Jurkat, Clone E6-1 (cell line): ENCODE data around the gene PPARA.

ENCODE experiments used
- DNase-seq: peaks from one replicate; pipeline ENCODE4 v3.0.0-alpha.2; 2011; ENCODE audit warnings: low read depth, low spot score
- H3K4me3 ChIP-seq: 2 replicates; pipeline ENCODE4 v1.5.1; 2011; ENCODE audit warnings: mild to moderate bottlenecking, low read length, control low read depth, moderate library complexity

PPARA gene

DNA sequence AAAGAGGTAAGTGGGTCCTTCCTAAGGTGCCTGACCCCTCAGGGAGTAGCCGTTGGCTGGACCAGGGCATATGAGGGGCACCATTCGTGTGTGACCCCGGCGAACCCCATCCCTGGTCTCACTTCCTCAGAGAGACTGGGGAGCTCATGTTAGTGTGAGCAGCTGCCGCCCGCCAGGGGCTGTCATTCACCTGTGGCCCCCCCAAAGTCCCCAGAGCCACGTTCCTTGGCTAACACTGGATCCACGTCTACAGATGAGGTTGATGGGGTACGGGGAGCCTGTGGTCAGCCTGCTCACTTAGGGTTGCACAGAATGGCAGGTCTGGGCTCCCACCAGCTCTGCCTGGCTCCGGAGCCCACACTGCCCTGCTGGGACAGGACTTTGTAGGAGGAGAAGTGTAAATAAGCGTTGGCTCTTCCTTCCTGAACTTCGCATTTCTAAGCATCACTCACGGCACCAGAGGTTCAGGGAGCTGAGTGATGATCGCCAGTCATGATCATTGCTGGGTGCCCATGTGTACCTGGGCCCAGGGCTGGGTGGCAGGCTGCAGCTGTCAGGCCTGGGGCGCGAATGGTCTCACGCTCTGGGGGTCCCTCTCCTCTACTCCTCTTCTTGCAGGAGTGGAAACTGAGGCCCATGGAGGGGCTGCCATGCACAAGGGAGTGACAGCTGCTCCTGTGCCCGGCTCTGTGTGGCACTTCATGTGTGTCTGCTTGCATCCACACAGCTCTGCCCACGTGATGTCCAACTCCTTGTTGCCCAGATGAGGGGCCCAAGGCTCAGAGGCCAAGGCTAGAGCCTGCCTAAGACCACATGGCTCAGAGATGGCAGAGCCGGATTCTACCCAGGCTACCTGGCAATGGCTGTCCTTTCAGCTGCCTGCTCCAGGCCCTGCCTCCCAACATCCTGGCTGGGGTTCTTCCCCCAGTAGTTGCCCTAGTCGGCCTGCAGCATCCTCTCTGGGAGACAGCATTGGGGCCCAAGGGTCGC is 128.6 kb downstream of the PPARA start:
- no peak for DNase-seq
- H3K4me3 ChIP-seq, result no peak overlapping the region

DNA sequence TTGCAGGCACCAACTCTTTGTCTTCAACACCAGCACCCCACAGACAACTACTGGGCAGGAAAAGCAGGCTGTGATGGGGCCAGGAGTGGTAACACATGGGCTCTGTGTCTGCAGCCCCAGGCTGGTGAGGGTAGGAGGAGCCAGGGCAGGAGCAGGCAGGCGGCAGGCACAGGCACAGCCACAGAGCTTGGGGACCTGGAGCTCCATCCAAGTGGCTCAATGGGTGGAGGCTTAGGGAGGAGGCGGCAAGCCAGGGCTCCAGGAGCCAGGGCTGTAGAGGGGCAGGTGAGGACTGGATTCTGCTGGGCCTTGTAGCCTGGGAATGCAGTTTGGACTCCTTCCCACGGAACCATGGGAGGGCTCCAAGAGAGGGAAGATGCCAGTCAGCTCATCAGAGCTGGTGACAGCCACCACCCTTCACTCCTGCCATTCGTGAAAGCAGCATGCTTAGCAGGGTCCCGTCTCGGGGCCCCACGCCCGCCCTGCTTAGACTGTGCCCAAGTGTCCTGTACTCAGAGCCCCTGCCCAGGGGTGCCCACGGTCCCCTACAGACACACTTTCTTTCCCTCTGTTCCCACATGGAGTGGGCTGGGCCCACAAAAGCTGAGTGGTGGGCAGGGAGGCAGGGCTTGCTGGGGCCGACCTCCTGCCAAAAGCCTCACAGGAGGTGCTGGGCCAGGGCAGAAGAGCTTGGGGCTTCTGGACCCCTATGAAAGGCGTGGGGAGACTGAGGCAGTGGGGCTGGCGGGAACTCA is 129.9 kb downstream of the PPARA start:
- no peak overlapping the region for H3K4me3 ChIP-seq
- DNase-seq, result no peak

DNA sequence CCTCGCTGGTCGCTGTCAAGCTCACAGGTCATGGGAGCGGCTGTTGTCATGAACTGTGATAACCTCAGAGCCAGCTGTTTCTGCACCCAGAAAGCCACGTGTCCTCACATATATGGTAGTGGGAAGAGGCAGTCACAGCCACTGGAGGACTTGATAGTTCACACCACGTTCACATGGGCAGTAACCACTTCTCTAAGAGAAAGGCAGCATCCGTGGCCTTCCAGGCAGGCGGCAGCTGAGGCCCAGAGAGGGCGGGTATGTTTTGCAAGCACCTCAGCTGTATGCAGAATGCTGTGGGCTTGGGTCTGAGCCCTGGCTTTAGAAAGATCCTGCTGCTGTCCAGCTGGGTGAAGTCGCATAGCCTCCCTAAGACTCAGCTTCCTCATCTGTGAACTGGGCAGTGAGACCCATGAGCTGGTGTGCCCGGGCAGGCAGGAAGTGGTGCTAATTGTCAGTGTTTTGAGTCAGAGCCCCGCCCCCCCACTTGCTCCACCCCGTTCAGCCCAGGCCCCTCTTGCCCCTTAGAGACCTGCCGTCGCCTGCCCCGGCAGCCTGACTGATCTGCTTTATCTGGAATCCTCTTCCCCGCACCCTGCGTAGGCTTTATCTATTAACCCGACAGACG is 130.8 kb downstream of the PPARA start:
- DNase-seq, result no peak
- H3K4me3 ChIP-seq, result no peak overlapping the region

DNA sequence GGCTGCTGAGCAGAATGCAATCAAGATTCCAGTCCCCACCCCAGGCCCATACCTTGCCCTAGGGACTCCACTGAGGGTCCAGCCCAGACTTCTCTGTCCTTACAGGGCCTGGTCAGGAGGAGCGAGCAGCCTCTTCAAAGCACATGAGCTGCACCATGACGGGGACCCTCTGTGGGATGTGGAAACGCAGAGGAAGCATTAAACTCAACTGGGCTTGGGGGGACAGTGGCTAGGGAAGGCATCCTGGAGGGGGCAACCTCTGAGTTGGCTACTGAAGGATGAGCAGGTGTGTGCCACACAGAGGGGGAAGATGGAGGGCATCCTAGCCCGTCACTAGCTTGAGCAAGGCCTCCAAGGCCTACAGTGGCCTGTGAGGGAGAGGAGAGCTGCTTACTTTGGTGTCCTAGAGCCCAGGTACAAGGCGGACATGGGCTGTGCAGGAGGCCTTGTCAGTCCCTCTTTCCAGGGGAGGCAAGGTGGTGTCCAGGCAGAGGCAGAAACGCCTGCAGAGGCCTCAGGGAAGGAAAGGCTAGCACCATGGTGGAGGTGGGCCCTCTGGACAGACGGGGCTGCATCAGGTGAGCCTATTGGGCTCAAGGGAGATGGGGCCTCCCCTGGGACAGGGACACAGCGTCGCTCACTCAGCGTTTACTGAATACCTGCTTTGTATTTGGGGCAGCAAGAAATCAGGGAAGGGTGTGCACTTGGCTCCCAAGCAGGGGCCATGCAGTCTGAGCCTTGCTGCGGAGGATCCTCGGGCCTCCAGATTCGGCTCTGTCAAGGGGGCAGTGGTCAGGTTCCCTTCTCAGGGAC is 131.7 kb downstream of the PPARA start:
- DNase-seq, result no peak
- H3K4me3 ChIP-seq, result no peak overlapping the region

DNA sequence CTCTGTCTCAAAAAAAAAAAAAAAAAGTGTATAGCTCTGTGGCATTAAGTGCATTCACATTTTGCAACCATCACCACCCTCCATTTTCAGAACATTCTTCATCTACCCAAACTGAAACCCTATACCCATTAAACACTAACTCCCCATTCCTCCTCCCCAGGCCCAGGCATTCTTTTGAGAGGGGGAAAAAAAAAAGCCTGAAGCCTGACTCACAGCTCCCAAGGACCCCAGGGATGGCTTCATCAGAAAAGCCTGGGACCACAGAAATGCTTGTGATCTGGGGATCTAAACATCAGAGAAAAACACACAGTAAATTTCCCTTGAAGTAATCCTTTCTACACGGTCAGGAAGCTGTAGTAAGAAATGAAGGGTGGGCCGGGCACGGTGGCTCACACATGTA is 135.7 kb downstream of the PPARA start:
- no peak overlapping the region for H3K4me3 ChIP-seq
- no peak for DNase-seq

DNA sequence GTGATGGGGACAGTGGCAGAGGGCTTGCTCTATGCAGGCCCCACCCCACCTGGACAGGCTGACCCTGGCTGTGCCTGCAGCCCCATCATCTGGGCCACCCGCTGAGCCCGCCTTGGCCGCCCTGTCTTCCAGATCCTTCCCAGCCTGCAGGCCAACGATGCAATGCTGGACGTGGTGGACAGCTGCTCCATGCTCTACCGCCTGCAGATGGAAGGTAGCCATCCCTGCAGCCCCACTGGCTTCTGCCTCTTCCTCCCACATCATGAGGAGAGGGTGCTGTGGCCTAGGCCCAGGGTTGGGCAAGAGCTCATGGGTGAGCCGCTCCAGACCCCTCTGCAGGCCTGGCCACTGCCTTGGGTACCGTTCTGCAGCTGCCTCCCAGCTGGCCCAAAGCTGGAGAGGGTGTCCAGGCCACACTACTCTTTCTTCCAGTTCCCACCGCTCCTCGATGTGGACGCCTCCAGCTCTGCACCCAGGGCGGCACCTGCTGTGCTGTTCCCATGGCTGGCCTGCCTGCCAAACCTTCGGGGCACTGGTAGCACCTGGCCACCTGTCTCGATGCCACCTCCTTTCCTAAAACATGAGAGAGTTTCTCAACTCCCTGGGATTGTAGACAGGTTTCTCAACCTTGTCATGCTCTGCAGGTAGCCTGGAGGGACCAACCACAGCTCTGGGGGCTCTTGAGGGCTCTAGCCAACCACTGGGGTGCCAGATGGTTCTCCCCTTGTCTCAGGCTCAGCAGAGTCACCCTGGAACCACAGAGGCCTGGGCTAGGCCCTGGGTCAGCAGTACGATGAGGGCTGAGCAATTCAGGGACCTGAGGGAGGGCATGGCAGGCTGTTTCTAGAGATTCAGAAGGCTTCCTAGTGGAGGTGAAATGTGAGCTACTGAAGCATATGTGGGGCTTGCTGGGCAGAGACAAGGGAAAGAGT is 136.9 kb downstream of the PPARA start:
- no peak overlapping the region for H3K4me3 ChIP-seq
- no peak for DNase-seq

DNA sequence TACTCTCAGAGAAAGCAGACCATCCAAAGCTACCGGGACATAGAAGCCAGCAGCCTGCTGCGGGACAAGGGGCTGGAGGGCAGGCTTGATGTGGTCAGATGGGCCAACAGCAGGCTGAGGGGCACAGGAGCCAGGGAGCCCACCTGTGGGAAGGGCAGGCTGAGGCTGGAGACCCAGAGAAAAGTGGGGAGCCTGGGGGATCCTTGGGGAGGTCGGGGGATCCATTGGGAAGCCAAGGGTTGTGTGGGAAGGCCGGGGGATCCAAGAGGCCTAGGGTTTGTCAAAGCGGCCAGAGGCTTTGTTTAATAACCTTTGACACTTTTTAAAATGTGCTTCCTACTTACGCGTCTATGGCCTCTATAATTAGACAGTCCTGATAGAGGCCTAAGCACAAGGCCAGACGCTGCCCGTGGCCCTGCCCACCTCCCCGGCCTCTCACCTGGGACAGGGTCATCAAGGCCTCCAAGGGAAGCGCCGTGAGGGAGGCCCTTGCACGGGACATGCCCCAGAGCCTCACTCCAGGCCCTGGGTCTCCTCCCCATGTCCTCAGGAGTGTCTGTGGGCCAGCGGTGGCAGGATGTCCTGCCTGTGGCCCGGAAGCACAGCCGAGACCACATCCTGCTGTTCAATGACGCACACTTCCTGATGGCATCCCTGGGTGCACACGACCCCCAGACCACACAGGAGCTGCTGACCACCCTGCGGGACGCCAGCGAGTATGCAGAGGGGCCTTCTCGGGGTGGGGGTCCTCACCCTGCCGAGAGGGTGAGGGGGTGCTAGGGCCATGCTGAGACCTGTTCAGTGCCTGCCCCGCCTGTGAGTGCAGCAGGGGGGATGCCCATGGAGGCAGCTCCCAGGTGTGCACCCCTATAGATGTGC is 137.8 kb downstream of the PPARA start:
- no peak overlapping the region for H3K4me3 ChIP-seq

DNA sequence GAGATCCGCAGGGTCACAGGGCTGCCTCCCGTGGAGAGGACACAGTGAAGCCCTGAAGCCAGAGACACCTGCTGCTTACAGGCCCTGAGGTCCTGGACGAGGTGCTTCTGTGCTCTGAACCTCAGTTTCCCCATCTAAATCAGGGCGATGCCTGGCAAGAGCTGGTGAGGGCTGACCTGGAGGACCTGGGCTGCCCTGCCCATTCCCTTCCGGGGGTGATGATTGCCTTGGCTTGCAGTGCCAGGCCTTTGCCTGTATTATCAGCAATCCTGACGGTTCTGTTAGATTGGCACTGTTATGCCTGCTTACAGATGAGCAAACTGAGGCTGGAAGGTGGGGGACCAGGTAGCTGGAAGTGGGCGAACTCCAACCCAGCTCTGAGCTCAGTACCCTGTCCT is 138.5 kb downstream of the PPARA start:
- H3K4me3 ChIP-seq, result no peak overlapping the region
- DNase-seq, result no peak

More for the DNA sequence above, 137.8 kb downstream of the PPARA start:
- DNase-seq, result no peak

DNA sequence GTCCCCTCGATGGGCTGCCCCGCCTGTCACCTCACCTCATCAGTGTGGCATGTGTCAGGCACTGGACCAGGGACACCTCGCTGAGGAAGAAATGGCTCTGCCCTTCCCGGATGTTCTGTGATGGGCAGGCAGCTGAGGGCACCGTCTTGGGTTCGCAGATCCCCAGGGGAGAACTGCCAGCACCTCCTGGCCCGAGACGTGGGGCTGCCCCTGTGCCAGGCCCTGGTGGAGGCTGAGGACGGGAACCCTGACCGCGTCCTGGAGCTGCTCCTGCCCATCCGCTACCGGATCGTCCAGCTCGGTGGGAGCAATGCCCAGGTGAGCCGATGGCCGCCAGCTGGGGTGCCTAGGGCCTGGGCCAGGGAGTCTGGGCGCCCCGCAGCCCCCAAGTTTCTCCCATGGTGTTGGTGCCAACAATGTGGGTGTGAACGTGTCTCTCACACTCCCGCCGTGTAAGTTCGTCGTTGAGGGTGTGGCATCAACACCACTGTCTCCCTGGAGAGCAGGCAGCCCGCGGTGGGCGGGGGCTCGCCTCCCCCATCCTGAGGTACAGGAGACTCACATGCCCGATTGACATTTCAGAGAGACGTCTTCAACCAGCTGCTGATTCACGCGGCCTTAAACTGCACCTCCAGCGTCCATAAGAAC is 139.0 kb downstream of the PPARA start:
- no peak overlapping the region for H3K4me3 ChIP-seq
- no peak for DNase-seq

DNA sequence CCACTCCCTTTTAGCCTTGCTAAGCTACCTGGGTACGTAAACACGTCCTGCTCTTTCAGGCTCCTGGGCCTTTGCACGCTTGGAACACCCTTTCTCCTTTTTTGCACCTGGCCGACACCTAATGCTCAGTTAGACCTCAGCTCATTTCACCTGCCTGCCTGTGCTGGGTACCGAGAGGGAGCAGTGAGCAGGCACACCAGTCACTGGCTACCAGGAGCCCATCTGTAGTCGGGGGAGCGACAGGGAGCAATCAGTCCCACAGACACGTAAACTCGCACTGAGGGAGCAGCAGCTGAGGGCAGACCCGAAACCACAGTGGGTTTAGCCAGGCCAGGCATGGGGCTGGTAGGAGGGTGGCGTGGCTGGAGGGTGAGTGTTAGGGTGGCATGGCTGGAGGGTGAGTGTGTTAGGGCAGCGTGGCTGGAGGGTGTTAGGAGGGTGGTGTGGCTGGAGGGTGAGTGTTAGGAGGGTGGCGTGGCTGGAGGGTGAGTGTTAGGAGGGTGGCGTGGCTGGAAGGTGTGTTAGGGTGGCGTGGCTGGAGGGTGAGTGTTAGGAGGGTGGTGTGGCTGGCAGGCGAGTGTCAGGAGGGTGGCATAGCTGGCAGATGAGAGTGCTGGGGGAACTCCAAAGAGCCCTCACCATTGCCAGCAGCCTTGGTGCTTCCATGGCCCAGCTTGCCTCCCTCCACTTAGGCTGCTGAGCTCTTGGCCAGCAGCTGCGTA is 140.0 kb downstream of the PPARA start:
- DNase-seq, result no peak
- no peak overlapping the region for H3K4me3 ChIP-seq

DNA sequence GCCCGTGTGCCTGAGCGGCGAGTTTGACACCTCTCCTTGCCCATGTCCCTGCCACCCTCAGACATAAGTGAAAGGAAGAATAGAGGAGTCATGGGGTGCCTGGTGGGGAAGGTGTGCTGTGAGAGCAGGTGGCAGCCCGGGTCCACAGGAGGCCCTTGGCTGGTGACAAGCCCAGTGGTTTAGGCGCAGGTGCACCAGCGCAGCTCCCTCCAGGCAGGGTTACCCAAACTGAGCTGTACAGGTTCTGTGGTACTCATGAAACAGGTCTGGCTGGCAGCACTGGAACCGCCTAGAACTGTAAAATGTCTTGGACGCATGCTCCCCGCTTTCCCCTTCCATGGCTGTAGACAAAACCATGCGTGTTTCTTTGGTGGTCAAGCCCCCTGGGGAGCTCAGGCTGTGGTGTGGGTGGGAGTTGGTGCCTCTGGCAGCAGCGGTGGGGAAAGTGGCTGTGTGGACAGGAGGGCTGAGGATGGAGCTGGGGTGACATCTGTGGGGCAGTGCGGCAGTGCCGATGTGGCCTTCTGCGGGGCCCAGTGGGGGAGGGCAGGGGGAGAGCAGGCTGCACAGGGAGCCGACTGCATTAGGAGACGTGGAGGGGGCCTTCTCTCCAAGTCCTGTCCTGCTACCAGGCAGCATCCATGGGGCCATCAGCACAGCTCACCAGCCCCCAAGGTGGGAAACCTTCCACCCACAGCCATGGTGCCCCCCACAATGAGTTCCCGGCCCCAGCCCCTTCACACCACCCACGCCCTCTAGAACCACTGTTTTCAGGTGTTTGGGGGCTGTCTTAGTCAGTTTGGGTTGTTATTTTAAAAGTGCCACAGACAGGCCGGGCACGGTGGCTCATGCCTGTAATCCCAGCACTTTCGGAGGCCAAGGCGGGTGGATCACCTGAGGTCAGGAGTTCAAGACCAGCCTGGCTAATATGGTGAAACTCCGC is 140.8 kb downstream of the PPARA start:
- DNase-seq, result no peak
- H3K4me3 ChIP-seq, result no peak overlapping the region

DNA sequence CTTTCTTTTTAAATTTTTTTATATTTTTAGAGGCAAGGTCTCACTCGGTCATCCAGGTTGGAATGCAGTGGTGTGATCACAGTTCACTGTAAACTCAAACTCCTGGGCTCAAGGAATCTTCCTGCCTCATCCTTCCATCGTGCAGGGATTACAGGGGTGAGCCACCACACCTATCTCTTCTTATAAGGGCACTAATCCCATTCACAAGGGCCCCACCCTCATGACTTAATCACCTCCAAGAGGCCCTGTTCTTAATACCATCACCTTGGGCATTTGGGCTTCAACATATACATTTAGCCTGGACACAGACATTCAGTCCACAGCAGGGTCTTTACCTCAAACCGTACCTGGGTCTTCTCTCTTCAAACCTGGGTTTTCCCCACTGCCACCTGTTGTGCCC is 141.8 kb downstream of the PPARA start:
- no peak for DNase-seq
- H3K4me3 ChIP-seq, result no peak overlapping the region

DNA sequence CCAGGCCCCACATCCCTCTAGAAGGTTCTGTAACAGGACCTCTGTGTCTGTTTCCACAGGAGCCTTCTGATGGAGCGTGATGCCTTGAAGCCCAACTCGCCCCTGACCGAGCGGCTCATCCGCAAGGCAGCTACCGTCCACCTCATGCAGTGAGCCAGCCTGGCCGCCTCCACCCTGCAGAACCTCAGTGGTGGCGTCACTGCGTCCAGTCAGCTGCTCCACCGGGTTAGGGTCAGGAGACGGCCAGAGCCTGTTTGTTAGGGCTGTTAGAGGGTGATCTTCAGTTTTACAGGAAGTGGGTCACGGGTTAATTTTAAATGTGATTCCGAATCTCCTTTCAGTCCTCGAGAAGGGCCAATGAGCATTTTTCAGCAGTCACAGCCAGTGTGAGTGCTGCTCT is 142.4 kb downstream of the PPARA start:
- DNase-seq, result no peak
- H3K4me3 ChIP-seq, result no peak overlapping the region
